ENCODE measurements around the gene ZKSCAN2. TPM values are rescaled to one million over a fixed set of nuclear protein-coding genes. Genes with fewer than 3 reads are reported as not detected.

The ZKSCAN2 gene
- 4.3 TPM for polyA plus RNA-seq (2013, experiment 1 of 2; ENCODE audit: insufficient read length)
- polyA plus RNA-seq (2013, experiment 2 of 2; ENCODE audit: insufficient read length): 3.9 TPM

GRCh38 chr16:25257470-25257955 is at the start of gene ZKSCAN2:
Gene ZKSCAN2, minus strand, starts transcription at chr16:25257845. Its CDS starts 718 bp downstream, at chr16:25257127.
- DNase-seq: peak; percentile 90

- no peak for DNase-seq
These were observed 42.3 kb upstream of the ZKSCAN2 start for GRCh38 chr16:25299792-25300590.

GRCh38 chr16:25298165-25298872 is 40.7 kb upstream of the ZKSCAN2 start:
- no peak for DNase-seq

- DNase-seq: no peak
These were observed 39.6 kb upstream of the ZKSCAN2 start for GRCh38 chr16:25297151-25297787.

GRCh38 chr16:25291580-25291979 is 33.9 kb upstream of the ZKSCAN2 start:
- no peak for DNase-seq

GRCh38 chr16:25289466-25289865 is 31.8 kb upstream of the ZKSCAN2 start:
- no peak for DNase-seq

- no peak for DNase-seq
These were observed 21.8 kb upstream of the ZKSCAN2 start for GRCh38 chr16:25279491-25279890.

- no peak for DNase-seq
These were observed 13.8 kb upstream of the ZKSCAN2 start for GRCh38 chr16:25271421-25271820.

- no peak for DNase-seq
These were observed 12.9 kb upstream of the ZKSCAN2 start for GRCh38 chr16:25270577-25270976.

- DNase-seq: no peak
These were observed 12.2 kb upstream of the ZKSCAN2 start for GRCh38 chr16:25269879-25270278.

- no peak for DNase-seq
These were observed 8.3 kb upstream of the ZKSCAN2 start for GRCh38 chr16:25265968-25266367.

- DNase-seq: peak; percentile 13
These were observed 7.0 kb upstream of the ZKSCAN2 start for GRCh38 chr16:25264597-25264996.

GRCh38 chr16:25260416-25260815 is 2.8 kb upstream of the ZKSCAN2 start:
- no peak for DNase-seq

- DNase-seq: no peak
These were observed 1.2 kb upstream of the ZKSCAN2 start for GRCh38 chr16:25258861-25259179.

- DNase-seq: peak; percentile 93
These were observed 563 bp upstream of the ZKSCAN2 start for GRCh38 chr16:25257956-25258860.

GRCh38 chr16:25256695-25257469 is 763 bp downstream of the ZKSCAN2 start:
- peak; percentile 13 for DNase-seq

GRCh38 chr16:25253322-25253721 is 4.3 kb downstream of the ZKSCAN2 start:
- DNase-seq: no peak

- no peak for DNase-seq
These were observed 7.2 kb downstream of the ZKSCAN2 start for GRCh38 chr16:25250467-25250866.

GRCh38 chr16:25235991-25236390 is 21.7 kb downstream of the ZKSCAN2 start:
- DNase-seq: no peak

GRCh38 chr16:25228372-25228771 is 29.3 kb downstream of the ZKSCAN2 start:
- DNase-seq: no peak

- no peak for DNase-seq
These were observed 32.8 kb downstream of the ZKSCAN2 start for GRCh38 chr16:25224731-25225319.

Measured in fibroblast of skin of abdomen (primary cell).